DMS79 (cell line): ENCODE measurements around the gene CNGA1.

Experiments
- DNase-seq: peaks from one replicate; lab custom pipeline; 2025; lab: John Stamatoyannopoulos, UW

Gene CNGA1

GRCh38 chr4:47899639-47900038 lies 116.8 kb downstream of the CNGA1 start:
- no peak for DNase-seq

GRCh38 chr4:47891928-47892327 lies 124.6 kb downstream of the CNGA1 start:
- no peak for DNase-seq
